ENCODE results near the gene BLOC1S1.

BLOC1S1 gene

DNA sequence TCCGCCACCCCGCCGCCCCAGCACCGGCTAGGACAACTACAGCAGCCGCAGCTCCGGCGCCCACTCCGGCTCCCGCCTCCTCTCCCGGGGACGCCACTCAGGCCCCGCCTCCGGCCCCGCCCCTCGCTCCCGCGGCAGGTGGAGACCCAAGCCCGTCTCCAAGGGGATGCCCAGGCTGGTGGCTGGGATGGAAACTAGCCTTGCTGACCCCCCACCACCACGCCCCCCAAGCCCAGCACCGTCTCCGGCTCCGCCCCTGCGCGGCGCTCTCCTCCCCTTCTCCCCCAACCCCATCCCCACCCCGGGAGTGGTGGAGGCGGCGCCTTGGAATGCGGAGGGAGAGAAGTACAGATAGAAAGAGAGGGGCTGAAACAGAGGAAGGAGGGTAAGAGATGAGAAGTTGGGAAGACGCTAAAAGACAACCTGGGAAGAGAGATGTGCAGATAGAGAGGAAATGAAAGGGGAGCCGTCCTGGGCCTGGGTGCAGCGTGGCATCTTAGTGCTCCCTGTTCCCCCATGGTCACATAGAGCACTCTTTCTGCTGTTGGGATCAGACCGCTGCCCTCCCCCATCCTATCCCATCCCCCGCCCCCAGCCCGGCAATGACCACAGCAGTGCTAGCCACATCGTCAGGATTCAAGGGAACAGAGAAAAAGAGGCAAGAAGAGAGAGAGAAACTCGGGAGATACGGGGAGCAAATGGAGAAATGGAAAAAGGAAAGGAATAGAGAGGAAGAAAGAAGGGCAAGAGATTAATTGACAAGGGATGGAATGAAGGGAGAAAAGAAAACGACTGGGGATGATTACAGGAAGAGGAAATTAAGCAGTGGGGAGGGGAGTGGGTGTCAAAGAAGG, 7.8 kb upstream of the BLOC1S1 start, which contains the start of gene ITGA7:
TSS of gene ITGA7 (minus strand) at position 64 of the 854 bp plus-strand sequence. CDS start 222 bp downstream, outside the sequence.
- H3K4me3 ChIP-seq (ENCODE audit: low read depth, low read length) = peak within 1 kb of the TSS; percentile 22; the same call in 1 of the 2 replicates
- TF ChIP-seq, protein P1, sequence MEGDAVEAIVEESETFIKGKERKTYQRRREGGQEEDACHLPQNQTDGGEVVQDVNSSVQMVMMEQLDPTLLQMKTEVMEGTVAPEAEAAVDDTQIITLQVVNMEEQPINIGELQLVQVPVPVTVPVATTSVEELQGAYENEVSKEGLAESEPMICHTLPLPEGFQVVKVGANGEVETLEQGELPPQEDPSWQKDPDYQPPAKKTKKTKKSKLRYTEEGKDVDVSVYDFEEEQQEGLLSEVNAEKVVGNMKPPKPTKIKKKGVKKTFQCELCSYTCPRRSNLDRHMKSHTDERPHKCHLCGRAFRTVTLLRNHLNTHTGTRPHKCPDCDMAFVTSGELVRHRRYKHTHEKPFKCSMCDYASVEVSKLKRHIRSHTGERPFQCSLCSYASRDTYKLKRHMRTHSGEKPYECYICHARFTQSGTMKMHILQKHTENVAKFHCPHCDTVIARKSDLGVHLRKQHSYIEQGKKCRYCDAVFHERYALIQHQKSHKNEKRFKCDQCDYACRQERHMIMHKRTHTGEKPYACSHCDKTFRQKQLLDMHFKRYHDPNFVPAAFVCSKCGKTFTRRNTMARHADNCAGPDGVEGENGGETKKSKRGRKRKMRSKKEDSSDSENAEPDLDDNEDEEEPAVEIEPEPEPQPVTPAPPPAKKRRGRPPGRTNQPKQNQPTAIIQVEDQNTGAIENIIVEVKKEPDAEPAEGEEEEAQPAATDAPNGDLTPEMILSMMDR (IDR thresholded peaks at IDR 0.05; ENCODE audit: insufficient read depth, low read depth, low read length, missing control alignments) = no peak
- no peak for DNase-seq (ENCODE audit: low read depth)

DNA sequence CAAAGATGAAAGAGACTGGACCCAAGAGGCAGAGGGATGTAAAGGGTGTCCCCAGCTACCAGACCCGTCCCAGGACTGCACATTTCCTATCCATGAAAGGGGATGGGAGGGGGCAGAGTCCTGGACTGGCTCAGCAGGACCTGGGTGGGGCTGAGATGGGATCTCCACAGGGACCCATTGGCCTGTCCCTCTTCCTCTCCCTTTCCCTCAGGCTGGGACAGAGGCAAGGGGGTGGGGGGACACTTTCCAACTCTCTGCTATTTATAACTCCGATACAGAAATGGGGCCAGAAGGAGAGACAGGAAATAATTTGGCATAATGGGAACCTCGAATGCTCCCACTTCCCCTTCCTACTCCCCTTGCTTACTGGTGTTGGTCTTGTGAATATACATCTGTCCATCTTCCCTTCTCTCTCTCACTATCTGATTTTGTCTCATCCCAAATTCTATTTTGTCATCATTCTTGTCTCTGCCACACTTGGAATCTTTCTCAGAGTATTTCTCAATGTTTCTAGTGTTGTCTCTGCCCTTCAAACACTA, 7.1 kb upstream of the BLOC1S1 start:
- TF ChIP-seq, protein P1 (IDR thresholded peaks at IDR 0.05; ENCODE audit: insufficient read depth, low read depth, low read length, missing control alignments) = no peak
- H3K4me3 ChIP-seq (ENCODE audit: low read depth, low read length) = no peak overlapping the region
- no peak for DNase-seq (ENCODE audit: low read depth)

DNA sequence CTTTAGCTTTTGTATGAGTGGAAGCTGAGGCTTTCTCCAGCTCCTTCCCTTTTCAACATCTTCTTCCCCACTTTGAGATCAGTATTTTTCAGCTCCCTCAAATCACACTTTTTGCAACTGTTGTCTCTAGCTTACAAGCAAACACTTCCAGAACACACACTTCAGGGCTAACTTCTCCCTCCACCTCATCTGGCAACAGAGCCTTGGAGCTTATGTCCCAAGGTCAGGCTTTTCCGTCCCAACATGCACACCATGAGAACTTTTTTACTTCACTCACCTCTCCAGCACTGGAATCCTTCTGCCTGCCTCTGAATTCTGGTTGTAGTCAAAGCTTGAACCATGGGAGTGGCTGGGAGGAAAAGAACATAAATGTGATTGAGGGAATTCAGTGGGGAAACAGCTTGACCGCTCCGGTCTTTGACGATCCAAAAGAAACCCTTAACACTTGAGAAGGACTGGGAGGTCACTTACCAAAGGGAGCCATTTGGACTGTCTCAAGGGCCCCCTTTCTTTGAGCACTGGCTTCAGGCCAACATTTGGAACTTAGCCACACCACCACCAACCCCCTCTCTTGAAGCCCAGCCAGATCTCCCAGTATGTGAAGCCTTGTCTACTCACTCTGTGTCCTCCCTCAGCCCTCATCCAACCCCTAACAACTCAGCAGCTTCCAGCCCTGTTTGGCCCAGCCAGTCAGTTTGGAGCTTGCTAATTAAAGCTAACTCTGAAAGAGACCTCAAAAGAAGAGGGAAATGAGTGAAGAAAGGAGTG, 3.9 kb upstream of the BLOC1S1 start:
- DNase-seq (ENCODE audit: low read depth) = no peak
- no peak overlapping the region for H3K4me3 ChIP-seq (ENCODE audit: low read depth, low read length)
- TF ChIP-seq, protein P1 (IDR thresholded peaks at IDR 0.05; ENCODE audit: insufficient read depth, low read depth, low read length, missing control alignments) = no peak

DNA sequence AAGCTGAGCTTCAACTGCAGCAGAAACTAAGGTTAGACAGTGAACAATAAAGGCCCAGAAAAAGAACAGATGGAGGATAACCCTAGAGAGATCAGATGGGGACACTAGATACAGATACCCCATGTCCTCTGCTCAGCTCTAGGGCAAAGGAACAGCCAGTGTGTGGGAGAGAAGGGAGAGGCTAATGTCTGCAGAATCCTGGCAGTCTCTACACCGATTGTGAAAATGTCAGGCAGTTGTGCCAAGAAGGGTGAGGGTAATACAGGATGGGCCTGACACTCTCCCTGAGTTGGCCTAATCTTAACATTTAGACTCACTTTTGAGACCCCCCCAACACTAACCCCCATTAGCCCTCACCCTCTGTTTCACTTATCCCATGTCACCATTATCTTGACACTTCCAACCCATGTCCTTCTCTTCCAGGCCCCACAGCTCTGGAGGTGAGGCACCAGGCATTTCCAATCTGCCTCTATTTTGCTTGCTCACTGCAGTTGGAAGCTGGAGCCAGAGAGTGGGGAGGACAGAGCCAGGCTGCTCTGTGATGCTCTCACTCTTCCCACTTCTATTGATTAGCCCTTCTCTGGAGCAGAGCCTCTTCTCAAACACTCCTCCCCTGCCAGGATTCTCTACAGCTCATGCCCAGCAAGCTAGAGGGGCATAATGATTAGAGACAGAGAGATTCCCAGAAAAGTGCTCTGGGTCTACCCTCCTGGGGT, 3.0 kb upstream of the BLOC1S1 start:
- no peak overlapping the region for H3K4me3 ChIP-seq (ENCODE audit: low read depth, low read length)
- TF ChIP-seq, protein P1 (IDR thresholded peaks at IDR 0.05; ENCODE audit: insufficient read depth, low read depth, low read length, missing control alignments) = no peak
- DNase-seq (ENCODE audit: low read depth) = no peak

DNA sequence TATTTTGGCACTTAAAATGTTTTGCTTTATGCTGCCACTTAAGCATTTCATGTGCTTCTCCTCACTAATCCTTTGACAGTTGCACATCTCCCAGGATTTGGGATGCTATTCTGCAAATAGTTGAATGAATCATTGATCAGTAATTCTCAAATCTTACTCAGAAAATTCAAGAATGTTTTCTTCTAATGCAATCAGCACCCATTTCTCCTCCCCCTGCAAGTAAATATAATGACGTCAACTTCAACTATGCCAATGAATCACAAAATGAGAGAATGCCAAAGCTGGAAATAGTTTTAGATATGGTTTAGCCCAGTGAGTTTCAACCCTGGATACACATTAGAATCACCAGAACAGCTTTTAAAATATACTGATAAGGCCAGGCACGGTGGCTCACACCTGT, 2.1 kb upstream of the BLOC1S1 start:
- H3K4me3 ChIP-seq (ENCODE audit: low read depth, low read length) = no peak overlapping the region
- TF ChIP-seq, protein P1 (IDR thresholded peaks at IDR 0.05; ENCODE audit: insufficient read depth, low read depth, low read length, missing control alignments) = no peak
- DNase-seq (ENCODE audit: low read depth) = no peak

DNA sequence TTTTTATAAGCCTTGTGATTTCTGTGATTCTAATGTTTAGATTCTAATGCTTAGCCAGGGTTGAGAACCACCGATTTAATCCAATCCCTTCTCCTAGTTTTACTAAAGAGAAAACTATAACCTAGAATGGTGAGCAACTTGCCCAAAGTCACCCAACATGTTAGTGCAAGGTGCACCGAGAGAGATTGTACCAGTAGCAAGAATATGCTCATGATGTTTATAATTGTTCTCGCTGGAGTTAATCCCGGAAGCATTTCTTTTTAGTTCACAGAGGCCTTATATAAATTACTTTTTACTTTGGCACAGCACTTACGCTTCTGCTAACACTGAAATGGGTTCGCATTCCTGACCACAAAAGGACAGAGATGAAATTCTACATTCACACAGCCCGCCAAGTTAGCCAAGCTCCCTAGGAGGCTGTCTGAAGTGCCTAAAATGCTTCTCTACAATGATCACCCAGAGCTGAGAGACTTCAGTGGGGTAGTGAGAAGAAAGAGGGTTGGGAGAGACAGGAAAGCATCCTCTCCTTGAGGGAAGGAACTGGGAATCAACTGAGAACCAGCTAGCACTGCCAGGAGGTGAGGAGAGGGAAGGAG, 579 bp upstream of the BLOC1S1 start:
- TF ChIP-seq, protein P1 (IDR thresholded peaks at IDR 0.05; ENCODE audit: insufficient read depth, low read depth, low read length, missing control alignments) = no peak
- no peak for DNase-seq (ENCODE audit: low read depth)
- peak overlapping the region; percentile 96 for H3K4me3 ChIP-seq (ENCODE audit: low read depth, low read length)
